K562 (cell line): Measurements from ENCODE around the gene PSMD4. TPM values are rescaled to one million over a fixed set of nuclear protein-coding genes. Genes with fewer than 3 reads are reported as not detected.

Experiments used
- BHLHE40 ChIP-seq: IDR thresholded peaks from 2 replicates; pipeline ENCODE4 v1.6.1; 2011; ENCODE audit warnings: low read length, improper control_type of control experiment
- BRD4 ChIP-seq: fragments of 200-600 bp; sonication (generic); IDR thresholded peaks from 2 replicates; pipeline ENCODE4 v1.6.1; 2017; ENCODE audit warnings: inconsistent platforms
- KLF13 ChIP-seq: fragments of 450-650 bp; IDR thresholded peaks from 2 replicates; pipeline ENCODE4 v1.6.1; 2016; ENCODE audit warnings: missing genetic modification characterization, low read depth, mild to moderate bottlenecking, missing compliant biosample characterization, moderate library complexity, borderline replicate concordance
- RB1 ChIP-seq: fragments of 450-650 bp; IDR thresholded peaks from 2 replicates; pipeline ENCODE4 v1.6.1; 2017; ENCODE audit warnings: low read depth, mild to moderate bottlenecking
- RBBP5 ChIP-seq: fragments of 200-600 bp; sonication (generic); IDR thresholded peaks from 2 replicates; pipeline ENCODE4 v1.6.1; 2012; ENCODE audit warnings: borderline replicate concordance, mild to moderate bottlenecking, low read length, control low read depth, inconsistent platforms; ENCODE audit not compliant: insufficient read depth, poor library complexity, severe bottlenecking
- SIN3B ChIP-seq: fragments of 450-650 bp; IDR thresholded peaks from 2 replicates; pipeline ENCODE4 v1.6.1; 2017; ENCODE audit warnings: low read depth, mild to moderate bottlenecking, moderate library complexity
- TAL1 ChIP-seq: fragments of 450-650 bp; IDR thresholded peaks from 2 replicates; pipeline ENCODE4 v1.6.1; 2016; ENCODE audit warnings: mild to moderate bottlenecking
- TBP ChIP-seq: optimal IDR thresholded peaks from 2 replicates; pipeline ENCODE3; 2011; ENCODE audit warnings: low read depth, low read length, improper control_type of control experiment
- TCFL5 ChIP-seq: fragments of 250-450 bp; sonication (Bioruptor Pico); conservative IDR thresholded peaks from 2 replicates; pipeline ENCODE4 v1.6.1; 2021; ENCODE audit warnings: mild to moderate bottlenecking, moderate library complexity, matching md5 sums
- TEAD2 ChIP-seq: fragments of 450-650 bp; IDR thresholded peaks from 2 replicates; pipeline ENCODE4 v1.6.1; 2016; ENCODE audit warnings: missing genetic modification characterization, control low read depth, missing compliant biosample characterization
- TOE1 ChIP-seq, 2 experiments: fragments of 450-650 bp in 1 of 2; sonication (generic) in 1 of 2; formaldehyde crosslinking in 1 of 2; IDR thresholded peaks; 2 replicates each; pipeline versions ENCODE4 v1.7.1 to v1.8.0; 2016 to 2022; ENCODE audit warnings: borderline replicate concordance in 2 of 2, mild to moderate bottlenecking in 2 of 2, antibody characterized with exemption in 1 of 2, inconsistent platforms in 1 of 2, low read depth in 1 of 2, missing genetic modification reagents in 1 of 2, moderate library complexity in 1 of 2
- ZBTB1 ChIP-seq: sonication (generic); formaldehyde crosslinking; IDR thresholded peaks from 2 replicates; pipeline ENCODE4 v1.8.1; 2023; ENCODE audit warnings: missing genetic modification reagents, low read depth, mild to moderate bottlenecking, borderline replicate concordance
- ZNF644 ChIP-seq: fragments of 200-800 bp; sonication (Bioruptor generic); IDR thresholded peaks from 2 replicates; pipeline ENCODE4 v1.6.1; 2016; ENCODE audit warnings: low read depth, missing genetic modification characterization, missing compliant biosample characterization
- ZNF780A ChIP-seq: fragments of 250-450 bp; sonication (Bioruptor Pico); IDR thresholded peaks from 2 replicates; pipeline ENCODE4 v1.5.0; 2021; ENCODE audit warnings: mild to moderate bottlenecking
- polyA plus RNA-seq, 8 experiments: library from polyadenylated mRNA; depleted of rRNA in 4 of 8; stranded (reverse) in 5 of 8; unstranded in 3 of 8; fragments of >200 nt; fragmentation: Nextera tagmentation in 2 of 8; fragmentation: Illumina TruSeq in 1 of 8; extraction: Ambion mirVana in 2 of 8; extraction: Trizol in 1 of 8; gene quantifications; 2 replicates each; pipeline versions ENCODE4 v1.2.1 to v1.2.3, GENCODE V29; 2011 to 2014; ENCODE audit warnings: inconsistent platforms in 1 of 8, missing spikeins in 1 of 8
- total RNA-seq, 7 experiments: library from RNA; depleted of rRNA in 6 of 7; stranded (reverse); fragments of >200 nt in 6 of 7; fragmentation: Illumina TruSeq in 2 of 7; extraction: Trizol in 2 of 7; gene quantifications; 2 replicates each; pipeline versions ENCODE4 v1.2.1 to v1.2.3, GENCODE V29; 2011 to 2021; ENCODE audit warnings: low replicate concordance in 1 of 7
- TF ChIP-seq, protein P1 (sequence below): sonication (generic); formaldehyde crosslinking; IDR thresholded peaks from 2 replicates; pipeline ENCODE4 v1.8.0; 2022; ENCODE audit warnings: mild to moderate bottlenecking, missing genetic modification reagents
- TF ChIP-seq, protein P2 (sequence below): fragments of 450-650 bp; IDR thresholded peaks from 2 replicates; pipeline ENCODE4 v1.6.1; 2016; ENCODE audit warnings: low read depth

Gene PSMD4
- total and polyA plus RNA-seq, 9 of the 15 experiments (the other 6 are each of a cell fraction or from before 2014, with no cell fraction given) = 194 to 353 (median 295) TPM

DNA sequence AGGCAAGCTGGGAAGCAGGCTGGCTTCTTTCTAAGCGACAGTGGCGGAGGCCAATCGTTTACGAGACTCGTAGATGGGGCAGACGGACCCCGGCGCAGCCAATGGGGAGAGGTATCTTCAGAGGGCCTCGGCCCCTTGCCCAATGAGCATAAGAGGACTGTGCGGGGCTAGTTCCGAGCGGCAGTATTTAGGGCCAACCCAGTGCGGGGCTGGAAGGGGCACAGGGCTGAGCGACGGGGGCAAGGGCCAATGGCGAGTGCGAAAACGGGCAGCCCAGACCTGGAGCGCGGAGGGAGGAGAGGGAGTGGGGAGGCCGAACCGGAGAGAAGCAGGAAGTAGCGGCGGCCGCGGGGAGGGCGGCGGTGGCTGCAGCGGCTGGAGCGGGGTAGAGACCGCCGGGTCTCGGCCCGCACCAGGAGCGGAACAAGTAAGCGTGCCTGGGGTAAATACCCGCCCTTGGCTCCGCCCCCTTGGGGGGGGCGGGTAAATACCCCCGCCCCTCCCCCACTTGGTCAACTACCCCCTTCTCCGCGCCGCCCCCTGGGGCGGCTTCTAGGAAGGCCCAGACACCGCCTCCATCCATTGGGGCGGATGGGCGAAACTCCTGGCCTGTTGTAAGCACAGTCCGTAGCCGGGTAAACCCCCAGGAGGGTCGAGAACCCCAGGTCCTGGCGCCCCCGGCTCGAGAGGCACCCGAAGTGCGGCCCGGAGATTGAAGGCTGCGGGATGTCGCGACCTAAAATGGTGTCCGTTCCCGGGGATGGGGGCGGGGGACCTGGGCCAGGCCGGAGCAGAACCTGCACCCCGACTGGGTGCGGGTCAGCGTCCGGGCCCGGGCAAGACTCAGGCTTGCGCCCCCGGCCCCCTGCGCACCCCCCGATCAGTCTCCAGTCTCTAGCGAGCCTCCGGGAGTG lies 27.7 kb downstream of the PSMD4 start, which contains the start of gene ZNF687 (continued):
- TF ChIP-seq KLF13 (tag) = 0 out of 2 replicates have a peak, but pooled peaks have one; percentile 19
- TF ChIP-seq TCFL5 (CRISPR knock-in tag) = no peak
- TF ChIP-seq TOE1 (IDR thresholded peaks at IDR 0.05; ENCODE audit: borderline replicate concordance) = no peak
- no peak for TF ChIP-seq TOE1 (CRISPR knock-in tag; IDR thresholded peaks at IDR 0.05; ENCODE audit: borderline replicate concordance, low read depth)
- TF ChIP-seq TEAD2 (tag) = no peak
- TF ChIP-seq SIN3B = 0 out of 2 replicates have a peak, but pooled peaks have one; percentile 53
- peak; percentile 100 for TF ChIP-seq ZBTB1
- no peak for TF ChIP-seq TAL1
- TF ChIP-seq TBP = peak; percentile 78
- peak; percentile 69 for TF ChIP-seq RB1
- no peak for TF ChIP-seq RBBP5
- TF ChIP-seq, protein P1, sequence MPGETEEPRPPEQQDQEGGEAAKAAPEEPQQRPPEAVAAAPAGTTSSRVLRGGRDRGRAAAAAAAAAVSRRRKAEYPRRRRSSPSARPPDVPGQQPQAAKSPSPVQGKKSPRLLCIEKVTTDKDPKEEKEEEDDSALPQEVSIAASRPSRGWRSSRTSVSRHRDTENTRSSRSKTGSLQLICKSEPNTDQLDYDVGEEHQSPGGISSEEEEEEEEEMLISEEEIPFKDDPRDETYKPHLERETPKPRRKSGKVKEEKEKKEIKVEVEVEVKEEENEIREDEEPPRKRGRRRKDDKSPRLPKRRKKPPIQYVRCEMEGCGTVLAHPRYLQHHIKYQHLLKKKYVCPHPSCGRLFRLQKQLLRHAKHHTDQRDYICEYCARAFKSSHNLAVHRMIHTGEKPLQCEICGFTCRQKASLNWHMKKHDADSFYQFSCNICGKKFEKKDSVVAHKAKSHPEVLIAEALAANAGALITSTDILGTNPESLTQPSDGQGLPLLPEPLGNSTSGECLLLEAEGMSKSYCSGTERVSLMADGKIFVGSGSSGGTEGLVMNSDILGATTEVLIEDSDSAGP (CRISPR knock-in tag) = peak; percentile 3; the same call in 1 of the 2 replicates
- no peak; the same call in none of the 2 replicates for TF ChIP-seq BRD4
- no peak for TF ChIP-seq ZNF780A
- TF ChIP-seq BHLHE40 = no peak
- no peak for TF ChIP-seq ZNF644
- TF ChIP-seq, protein P2, sequence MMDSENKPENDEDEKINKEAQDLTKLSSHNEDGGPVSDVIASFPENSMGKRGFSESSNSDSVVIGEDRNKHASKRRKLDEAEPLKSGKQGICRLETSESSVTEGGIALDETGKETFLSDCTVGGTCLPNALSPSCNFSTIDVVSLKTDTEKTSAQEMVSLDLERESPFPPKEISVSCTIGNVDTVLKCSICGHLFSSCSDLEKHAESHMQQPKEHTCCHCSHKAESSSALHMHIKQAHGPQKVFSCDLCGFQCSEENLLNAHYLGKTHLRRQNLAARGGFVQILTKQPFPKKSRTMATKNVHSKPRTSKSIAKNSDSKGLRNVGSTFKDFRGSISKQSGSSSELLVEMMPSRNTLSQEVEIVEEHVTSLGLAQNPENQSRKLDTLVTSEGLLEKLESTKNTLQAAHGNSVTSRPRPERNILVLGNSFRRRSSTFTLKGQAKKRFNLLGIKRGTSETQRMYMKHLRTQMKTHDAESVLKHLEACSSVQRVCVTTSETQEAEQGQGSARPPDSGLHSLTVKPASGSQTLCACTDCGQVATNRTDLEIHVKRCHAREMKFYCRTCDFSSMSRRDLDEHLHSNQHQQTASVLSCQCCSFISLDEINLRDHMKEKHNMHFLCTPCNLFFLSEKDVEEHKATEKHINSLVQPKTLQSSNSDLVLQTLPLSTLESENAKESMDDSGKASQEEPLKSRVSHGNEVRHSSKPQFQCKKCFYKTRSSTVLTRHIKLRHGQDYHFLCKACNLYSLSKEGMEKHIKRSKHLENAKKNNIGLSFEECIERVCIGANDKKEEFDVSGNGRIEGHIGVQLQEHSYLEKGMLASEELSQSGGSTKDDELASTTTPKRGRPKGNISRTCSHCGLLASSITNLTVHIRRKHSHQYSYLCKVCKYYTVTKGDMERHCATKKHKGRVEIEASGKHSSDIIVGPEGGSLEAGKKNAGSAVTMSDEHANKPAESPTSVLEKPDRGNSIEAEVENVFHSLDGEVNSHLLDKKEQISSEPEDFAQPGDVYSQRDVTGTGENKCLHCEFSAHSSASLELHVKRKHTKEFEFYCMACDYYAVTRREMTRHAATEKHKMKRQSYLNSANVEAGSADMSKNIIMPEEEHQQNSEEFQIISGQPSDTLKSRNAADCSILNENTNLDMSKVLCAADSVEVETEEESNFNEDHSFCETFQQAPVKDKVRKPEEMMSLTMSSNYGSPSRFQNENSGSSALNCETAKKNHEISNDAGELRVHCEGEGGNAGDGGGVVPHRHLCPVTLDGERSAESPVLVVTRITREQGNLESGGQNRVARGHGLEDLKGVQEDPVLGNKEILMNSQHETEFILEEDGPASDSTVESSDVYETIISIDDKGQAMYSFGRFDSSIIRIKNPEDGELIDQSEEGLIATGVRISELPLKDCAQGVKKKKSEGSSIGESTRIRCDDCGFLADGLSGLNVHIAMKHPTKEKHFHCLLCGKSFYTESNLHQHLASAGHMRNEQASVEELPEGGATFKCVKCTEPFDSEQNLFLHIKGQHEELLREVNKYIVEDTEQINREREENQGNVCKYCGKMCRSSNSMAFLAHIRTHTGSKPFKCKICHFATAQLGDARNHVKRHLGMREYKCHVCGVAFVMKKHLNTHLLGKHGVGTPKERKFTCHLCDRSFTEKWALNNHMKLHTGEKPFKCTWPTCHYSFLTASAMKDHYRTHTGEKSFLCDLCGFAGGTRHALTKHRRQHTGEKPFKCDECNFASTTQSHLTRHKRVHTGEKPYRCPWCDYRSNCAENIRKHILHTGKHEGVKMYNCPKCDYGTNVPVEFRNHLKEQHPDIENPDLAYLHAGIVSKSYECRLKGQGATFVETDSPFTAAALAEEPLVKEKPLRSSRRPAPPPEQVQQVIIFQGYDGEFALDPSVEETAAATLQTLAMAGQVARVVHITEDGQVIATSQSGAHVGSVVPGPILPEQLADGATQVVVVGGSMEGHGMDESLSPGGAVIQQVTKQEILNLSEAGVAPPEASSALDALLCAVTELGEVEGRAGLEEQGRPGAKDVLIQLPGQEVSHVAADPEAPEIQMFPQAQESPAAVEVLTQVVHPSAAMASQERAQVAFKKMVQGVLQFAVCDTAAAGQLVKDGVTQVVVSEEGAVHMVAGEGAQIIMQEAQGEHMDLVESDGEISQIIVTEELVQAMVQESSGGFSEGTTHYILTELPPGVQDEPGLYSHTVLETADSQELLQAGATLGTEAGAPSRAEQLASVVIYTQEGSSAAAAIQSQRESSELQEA = no peak
